OCI-LY3 (cell line): ENCODE measurements around the gene RESF1.

Source experiments
- H2AFZ ChIP-seq: fragments of 200-600, 300-600 bp; shearing (Covaris generic); 2 replicates; pipeline ENCODE4 v1.6.0; 2014; ENCODE audit warnings: antibody characterized with exemption, low read depth, low read length
- H3K27ac ChIP-seq: fragments of 200-600, 300-600 bp; sonication (generic); 2 replicates; pipeline ENCODE4 v1.5.1; 2014; ENCODE audit warnings: mild to moderate bottlenecking, low read length, moderate library complexity, mixed read lengths
- H3K27me3 ChIP-seq: fragments of 200-600, 300-600 bp; sonication (generic); 2 replicates; pipeline ENCODE4 v1.6.1; 2014; ENCODE audit warnings: low read depth, low read length, mixed read lengths
- H3K36me3 ChIP-seq: fragments of 200-600, 300-600 bp; sonication (generic); replicated peaks from 2 replicates; pipeline ENCODE3; 2014; ENCODE audit warnings: low read depth, low read length, mixed read lengths
- H3K4me1 ChIP-seq: fragments of 300-600, 200-600 bp; sonication (generic); 2 replicates; pipeline ENCODE4 v1.6.1; 2014; ENCODE audit warnings: low read length, mixed read lengths
- H3K4me2 ChIP-seq: fragments of 200-600, 300-600 bp; sonication (generic); 2 replicates; pipeline ENCODE4 v1.6.1; 2014; ENCODE audit warnings: low read length, mixed read lengths
- H3K4me3 ChIP-seq: fragments of 300-600, 200-600 bp; sonication (generic); 2 replicates; pipeline ENCODE4 v1.5.1; 2014; ENCODE audit warnings: antibody characterized with exemption, mild to moderate bottlenecking, low read length, moderate library complexity
- H3K79me2 ChIP-seq: fragments of 300-600, 200-600 bp; shearing (Covaris generic); 2 replicates; pipeline ENCODE4 v1.6.1; 2014; ENCODE audit warnings: mild to moderate bottlenecking, low read length, mixed read lengths
- H3K9ac ChIP-seq: fragments of 300-600, 200-600 bp; shearing (Covaris generic); 2 replicates; pipeline ENCODE4 v1.6.0; 2014; ENCODE audit warnings: mild to moderate bottlenecking, low read length, moderate library complexity
- H3K9me3 ChIP-seq: fragments of 200-600, 300-600 bp; shearing (Covaris generic); 2 replicates; pipeline ENCODE4 v1.6.1; 2014; ENCODE audit warnings: low read length, mixed read lengths; ENCODE audit not compliant: insufficient read depth
- H4K20me1 ChIP-seq: fragments of 200-600, 300-600 bp; sonication (generic); 2 replicates; pipeline ENCODE4 v1.6.1; 2016; ENCODE audit warnings: low read length, mixed read lengths; ENCODE audit not compliant: insufficient read depth
- CTCF ChIP-seq: fragments of 200-600, 300-600 bp; sonication (generic); IDR thresholded peaks from 2 replicates; pipeline ENCODE4 v1.5.1; 2014; ENCODE audit warnings: antibody characterized with exemption, low read length, low read depth
- EZH2phosphoT487 ChIP-seq: fragments of 200-600 bp; shearing (Covaris generic); IDR thresholded peaks from 2 replicates; pipeline ENCODE4 v1.6.1; 2018; ENCODE audit warnings: antibody characterized with exemption, mixed run types, low read depth

The RESF1 gene

GRCh38 chr12:31950088-31950487 lies 9.1 kb upstream of the RESF1 start:
- TF ChIP-seq EZH2phosphoT487 (no peak), CTCF (no peak)
- no peaks in the 10 kb centered on the region for H4K20me1 ChIP-seq
- H3K4me3 ChIP-seq, result no peak overlapping the region
- no peaks in the 10 kb centered on the region for H3K79me2 ChIP-seq
- no peak overlapping the region for H3K27ac ChIP-seq
- no peak overlapping the region for H3K4me2 ChIP-seq
- H3K4me1 ChIP-seq, result peaks cover 16% of the 10 kb centered on the region
- H3K9me3 ChIP-seq, result peaks cover 9% of the 10 kb centered on the region; the same call in 1 of the 2 replicates
- no peak overlapping the region for H2AFZ ChIP-seq
- no peak overlapping the region for H3K9ac ChIP-seq
- peaks cover 10% of the 10 kb centered on the region for H3K36me3 ChIP-seq
- H3K27me3 ChIP-seq, result no peaks in the 10 kb centered on the region

DNA sequence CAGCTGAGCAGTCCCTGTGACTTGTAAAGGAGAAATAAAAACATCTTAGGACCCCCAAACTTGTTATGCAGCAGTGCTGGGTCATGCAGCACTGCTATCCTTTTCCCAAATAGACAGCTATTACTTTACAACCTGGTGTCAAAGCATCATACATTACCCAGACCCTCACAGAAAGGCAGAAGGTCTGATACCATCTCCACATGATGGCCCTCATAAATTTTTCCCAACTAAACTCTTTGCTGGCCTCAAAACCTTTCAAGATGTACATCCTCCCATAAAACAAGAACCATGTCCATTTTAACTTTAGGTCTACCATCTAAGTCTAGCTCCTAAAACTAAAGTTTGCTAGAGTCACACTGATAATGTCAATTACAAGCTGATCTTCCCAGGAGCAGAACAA lies 8.7 kb upstream of the RESF1 start:
- Histone ChIP-seq H4K20me1 (no peaks in the 10 kb centered on the region), H3K4me2 (no peak overlapping the region), H3K36me3 (peaks cover 10% of the 10 kb centered on the region), H3K9ac (no peak overlapping the region), H3K27me3 (no peaks in the 10 kb centered on the region), H2AFZ (no peak overlapping the region), H3K4me3 (no peak overlapping the region), H3K79me2 (no peaks in the 10 kb centered on the region), H3K9me3 (peaks cover 9% of the 10 kb centered on the region; the same call in 1 of the 2 replicates), H3K4me1 (peaks cover 16% of the 10 kb centered on the region), H3K27ac (no peak overlapping the region)
- TF ChIP-seq CTCF (no peak), EZH2phosphoT487 (no peak)

DNA sequence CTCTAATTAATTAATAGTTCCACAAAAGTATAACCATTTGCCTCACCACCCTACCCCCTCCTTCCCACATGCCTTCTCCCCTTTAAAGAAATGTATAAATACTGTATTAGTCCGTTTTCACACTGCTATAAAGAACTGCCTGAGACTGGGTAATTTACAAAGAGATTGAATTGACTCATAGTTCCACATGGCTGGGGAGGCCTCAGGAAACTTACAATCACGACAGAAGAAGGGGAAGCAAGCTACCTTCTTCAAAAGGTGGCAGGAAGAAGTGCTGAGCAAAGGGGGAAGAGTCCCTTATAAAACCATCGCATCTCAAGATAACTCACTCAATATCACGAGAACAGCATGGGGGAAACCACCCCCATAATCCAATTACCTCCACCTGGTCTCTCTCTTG lies 8.2 kb upstream of the RESF1 start:
- Histone ChIP-seq H3K36me3 (peaks cover 10% of the 10 kb centered on the region), H3K79me2 (no peaks in the 10 kb centered on the region), H3K4me2 (no peak overlapping the region), H3K9ac (no peak overlapping the region), H4K20me1 (no peaks in the 10 kb centered on the region), H3K4me3 (no peak overlapping the region), H3K27me3 (no peaks in the 10 kb centered on the region), H2AFZ (no peak overlapping the region), H3K4me1 (peaks cover 16% of the 10 kb centered on the region), H3K9me3 (peaks cover 9% of the 10 kb centered on the region; the same call in 1 of the 2 replicates), H3K27ac (no peak overlapping the region)
- TF ChIP-seq CTCF (no peak), EZH2phosphoT487 (no peak)

GRCh38 chr12:31951939-31952338 lies 7.3 kb upstream of the RESF1 start:
- no peaks in the 10 kb centered on the region for H4K20me1 ChIP-seq
- H3K27me3 ChIP-seq, result no peaks in the 10 kb centered on the region
- H3K4me2 ChIP-seq, result no peak overlapping the region
- TF ChIP-seq EZH2phosphoT487 (no peak), CTCF (no peak)
- H2AFZ ChIP-seq, result no peak overlapping the region
- H3K4me1 ChIP-seq, result peaks cover 16% of the 10 kb centered on the region
- no peak overlapping the region for H3K4me3 ChIP-seq
- no peak overlapping the region for H3K27ac ChIP-seq
- peaks cover 10% of the 10 kb centered on the region for H3K36me3 ChIP-seq
- H3K79me2 ChIP-seq, result no peaks in the 10 kb centered on the region
- H3K9me3 ChIP-seq, result peaks cover 9% of the 10 kb centered on the region; the same call in 1 of the 2 replicates
- H3K9ac ChIP-seq, result no peak overlapping the region
